Suprapubic skin (tissue), 3 donors: ENCODE measurements around the gene L3MBTL4.

Source experiments
- EP300 ChIP-seq: sonication (generic); formaldehyde crosslinking; IDR thresholded peaks from one replicate; pipeline ENCODE4 v1.6.1; 2017; ENCODE audit warnings: antibody characterized with exemption
- POLR2A ChIP-seq, 2 donors: fragments of 450-650 bp; IDR thresholded peaks; one replicate each; pipeline ENCODE4 v1.6.1; 2017; ENCODE audit warnings: antibody characterized with exemption in 2 of 2, mild to moderate bottlenecking in 2 of 2, moderate library complexity in 2 of 2
- TF ChIP-seq, protein P1 (sequence below), 2 donors: fragments of 200-600 bp in 1 of 2; fragments of 450-650 bp in 1 of 2; sonication (generic) in 1 of 2; IDR thresholded peaks; one replicate each; pipeline ENCODE4 v1.5.1; 2016 to 2019; ENCODE audit warnings: antibody characterized with exemption in 2 of 2, mild to moderate bottlenecking in 1 of 2, moderate library complexity in 1 of 2

DNA sequence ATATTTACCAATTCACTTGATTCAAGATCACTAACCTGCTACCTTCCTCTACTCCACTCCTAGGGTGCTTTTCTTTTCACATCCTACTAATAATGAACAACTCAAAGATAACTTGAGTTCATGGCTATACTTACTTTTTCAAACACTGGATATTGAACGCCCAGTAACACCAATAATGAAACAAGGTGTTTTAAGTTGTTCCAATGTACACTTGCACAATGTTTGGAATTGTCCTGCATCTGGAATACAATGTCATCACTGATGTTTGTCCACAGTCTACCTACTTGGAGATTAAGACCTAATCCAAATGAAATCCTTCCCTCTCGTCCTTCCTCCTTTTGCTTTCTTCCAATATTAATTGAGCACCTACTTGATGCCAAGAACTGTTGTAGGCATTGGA lies 301.1 kb downstream of the L3MBTL4 start:
- TF ChIP-seq, protein P1, sequence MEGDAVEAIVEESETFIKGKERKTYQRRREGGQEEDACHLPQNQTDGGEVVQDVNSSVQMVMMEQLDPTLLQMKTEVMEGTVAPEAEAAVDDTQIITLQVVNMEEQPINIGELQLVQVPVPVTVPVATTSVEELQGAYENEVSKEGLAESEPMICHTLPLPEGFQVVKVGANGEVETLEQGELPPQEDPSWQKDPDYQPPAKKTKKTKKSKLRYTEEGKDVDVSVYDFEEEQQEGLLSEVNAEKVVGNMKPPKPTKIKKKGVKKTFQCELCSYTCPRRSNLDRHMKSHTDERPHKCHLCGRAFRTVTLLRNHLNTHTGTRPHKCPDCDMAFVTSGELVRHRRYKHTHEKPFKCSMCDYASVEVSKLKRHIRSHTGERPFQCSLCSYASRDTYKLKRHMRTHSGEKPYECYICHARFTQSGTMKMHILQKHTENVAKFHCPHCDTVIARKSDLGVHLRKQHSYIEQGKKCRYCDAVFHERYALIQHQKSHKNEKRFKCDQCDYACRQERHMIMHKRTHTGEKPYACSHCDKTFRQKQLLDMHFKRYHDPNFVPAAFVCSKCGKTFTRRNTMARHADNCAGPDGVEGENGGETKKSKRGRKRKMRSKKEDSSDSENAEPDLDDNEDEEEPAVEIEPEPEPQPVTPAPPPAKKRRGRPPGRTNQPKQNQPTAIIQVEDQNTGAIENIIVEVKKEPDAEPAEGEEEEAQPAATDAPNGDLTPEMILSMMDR (IDR thresholded peaks at IDR 0.05): no peak
- TF ChIP-seq POLR2A (IDR thresholded peaks at IDR 0.05): no peak
- TF ChIP-seq EP300: no peak
